Mucosa of rectum (tissue), 2 donors: Measurements from ENCODE around the gene SEMA3B.
"Not testable (repeated sequence)": the region's sequence is repeated elsewhere in the genome, so short reads cannot be mapped to it uniquely, and the experiment has no call there.

Source experiments
- H3K27ac ChIP-seq, 2 donors: one replicate each; pipeline ENCODE4 v1.7.0; 2013; ENCODE audit warnings: inconsistent platforms in 2 of 2, low read depth in 2 of 2, low read length in 2 of 2
- H3K27me3 ChIP-seq, 2 donors: one replicate each; pipeline ENCODE4 v1.7.0; 2013; ENCODE audit warnings: low read length in 2 of 2; ENCODE audit not compliant: control insufficient read depth in 2 of 2, insufficient read depth in 2 of 2
- H3K36me3 ChIP-seq, 2 donors: one replicate each; pipeline ENCODE4 v1.7.0; 2013; ENCODE audit warnings: low read length in 2 of 2; ENCODE audit not compliant: control insufficient read depth in 2 of 2, insufficient read depth in 2 of 2
- H3K4me1 ChIP-seq, 2 donors: one replicate each; pipeline ENCODE4 v1.7.0; 2013; ENCODE audit warnings: low read length in 2 of 2, mild to moderate bottlenecking in 1 of 2; ENCODE audit not compliant: control insufficient read depth in 2 of 2, insufficient read depth in 2 of 2
- H3K4me3 ChIP-seq, 2 donors: one replicate each; pipeline ENCODE4 v1.7.0; 2013; ENCODE audit warnings: low read length in 2 of 2
- H3K9ac ChIP-seq, 2 donors: one replicate each; pipeline ENCODE4 v1.7.0; 2013; ENCODE audit warnings: low read length in 2 of 2, low read depth in 1 of 2, mild to moderate bottlenecking in 1 of 2
- H3K9me3 ChIP-seq, 2 donors: one replicate each; pipeline ENCODE4 v1.7.0; 2013; ENCODE audit warnings: low read length in 2 of 2; ENCODE audit not compliant: control insufficient read depth in 2 of 2
- donor health status: healthy.
- donor health status: Normal muscosa, but diverticular disease.

The SEMA3B gene

GRCh38 chr3:50275996-50276761, 7.2 kb downstream of the SEMA3B start:
- Histone ChIP-seq H3K36me3 (peaks cover 0 to 5% of the 10 kb centered on the region in 2 donors), H3K4me1 (peaks cover 15 to 18% of the 10 kb centered on the region in 2 donors), H3K9ac (no peak overlapping the region), H3K27me3 (peaks cover 0 to 7% of the 10 kb centered on the region in 2 donors), H3K4me3 (no peak overlapping the region), H3K9me3 (no peaks in the 10 kb centered on the region), H3K27ac (no peak overlapping the region)

- Histone ChIP-seq H3K4me3 (no peak overlapping the region), H3K36me3 (peaks cover 0 to 2% of the 10 kb centered on the region in 2 donors), H3K27ac (no peak overlapping the region), H3K9ac (no peak overlapping the region), H3K4me1 (peaks cover 10 to 13% of the 10 kb centered on the region in 2 donors), H3K9me3 (no peaks in the 10 kb centered on the region), H3K27me3 (peaks cover 0 to 7% of the 10 kb centered on the region in 2 donors)
Measured at GRCh38 chr3:50276762-50277101, 7.8 kb downstream of the SEMA3B start.

GRCh38 chr3:50278123-50278879, 9.4 kb downstream of the SEMA3B start:
- H3K4me1 ChIP-seq, result peaks cover 5 to 7% of the 10 kb centered on the region in 2 donors
- peaks cover 0 to 7% of the 10 kb centered on the region in 2 donors for H3K27me3 ChIP-seq
- no peak overlapping the region for H3K4me3 ChIP-seq
- no peak overlapping the region for H3K9ac ChIP-seq
- H3K27ac ChIP-seq, result no peak overlapping the region
- H3K36me3 ChIP-seq, result peaks cover 0 to 2% of the 10 kb centered on the region in 2 donors
- no peaks in the 10 kb centered on the region for H3K9me3 ChIP-seq

GRCh38 chr3:50278880-50279224, 9.9 kb downstream of the SEMA3B start, which contains the start of gene LSMEM2:
TSS of gene LSMEM2 (plus strand) at chr3:50279087. CDS start at chr3:50279114, 27 bp downstream.
- Histone ChIP-seq H3K9me3 (no peaks in the 10 kb centered on the region), H3K27ac (no peak within 1 kb of the TSS), H3K4me3 (no peak within 1 kb of the TSS), H3K4me1 (peaks cover 2 to 3% of the 10 kb centered on the region in 2 donors), H3K9ac (no peak within 1 kb of the TSS), H3K36me3 (peaks cover 0 to 2% of the 10 kb centered on the region in 2 donors), H3K27me3 (peaks cover 0 to 6% of the 10 kb centered on the region in 2 donors)

GRCh38 chr3:50279255-50280016, 10.5 kb downstream of the SEMA3B start:
- Histone ChIP-seq H3K9me3 (no peaks in the 10 kb centered on the region), H3K27me3 (peaks cover 0 to 3% of the 10 kb centered on the region in 2 donors)

GRCh38 chr3:50284121-50284520, 15.2 kb downstream of the SEMA3B start:
- not testable (repeated sequence) for H3K9ac ChIP-seq, H3K27ac ChIP-seq, H3K27me3 ChIP-seq, H3K4me1 ChIP-seq, H3K9me3 ChIP-seq, H3K4me3 ChIP-seq
- peaks cover 24 to 25% of the 10 kb centered on the region in 2 donors for H3K36me3 ChIP-seq

More at GRCh38 chr3:50279255-50280016, 10.5 kb downstream of the SEMA3B start:
- Histone ChIP-seq H3K36me3 (peaks cover 0 to 2% of the 10 kb centered on the region in 2 donors), H3K9ac (no peak overlapping the region), H3K27ac (no peak overlapping the region), H3K4me3 (no peak overlapping the region), H3K4me1 (no peaks in the 10 kb centered on the region)

- Histone ChIP-seq H3K9me3 (no peaks in the 10 kb centered on the region), H3K27ac (no peak overlapping the region), H3K36me3 (peaks cover 36% of the 10 kb centered on the region in 2 donors), H3K4me1 (peaks cover 11 to 13% of the 10 kb centered on the region in 2 donors), H3K9ac (no peak overlapping the region), H3K4me3 (no peak overlapping the region), H3K27me3 (no peaks in the 10 kb centered on the region)
Measured at GRCh38 chr3:50286322-50287227, 17.6 kb downstream of the SEMA3B start.

GRCh38 chr3:50287262-50287661, 18.3 kb downstream of the SEMA3B start:
- no peaks in the 10 kb centered on the region for H3K27me3 ChIP-seq
- no peak overlapping the region for H3K27ac ChIP-seq
- no peak overlapping the region for H3K9ac ChIP-seq
- H3K4me1 ChIP-seq, result peaks cover 13 to 16% of the 10 kb centered on the region in 2 donors
- H3K9me3 ChIP-seq, result no peaks in the 10 kb centered on the region
- H3K4me3 ChIP-seq, result no peak overlapping the region
- H3K36me3 ChIP-seq, result peaks cover 36% of the 10 kb centered on the region in 2 donors

- Histone ChIP-seq H3K9me3 (no peaks in the 10 kb centered on the region), H3K4me3 (no peak overlapping the region), H3K27me3 (no peaks in the 10 kb centered on the region), H3K27ac (no peak overlapping the region), H3K4me1 (peaks cover 19 to 23% of the 10 kb centered on the region in 2 donors), H3K36me3 (peaks cover 36% of the 10 kb centered on the region in 2 donors), H3K9ac (no peak overlapping the region)
Measured at GRCh38 chr3:50288387-50289007, 19.6 kb downstream of the SEMA3B start.
